ENCODE data around the gene KIF5B.

DNA sequence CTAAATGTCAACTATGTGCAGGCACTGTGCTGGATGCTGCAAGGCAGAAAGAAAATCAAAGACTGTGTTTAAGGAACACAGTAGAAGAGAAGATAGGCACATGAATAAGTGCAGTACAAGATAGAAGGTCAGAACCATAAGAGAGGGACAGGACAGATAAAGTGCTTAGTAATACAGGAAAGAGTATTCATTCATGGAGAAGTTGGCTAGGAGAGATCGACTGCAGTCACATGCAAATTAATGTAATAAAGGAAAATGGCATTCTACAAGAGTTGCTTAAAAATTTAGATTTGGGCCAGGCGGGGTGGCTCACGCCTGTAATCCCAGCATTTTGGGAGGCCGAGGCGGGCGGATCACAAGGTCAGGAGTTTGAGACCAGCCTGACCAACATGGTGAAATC is 24.8 kb downstream of the KIF5B start:
- TF ChIP-seq, protein P1, sequence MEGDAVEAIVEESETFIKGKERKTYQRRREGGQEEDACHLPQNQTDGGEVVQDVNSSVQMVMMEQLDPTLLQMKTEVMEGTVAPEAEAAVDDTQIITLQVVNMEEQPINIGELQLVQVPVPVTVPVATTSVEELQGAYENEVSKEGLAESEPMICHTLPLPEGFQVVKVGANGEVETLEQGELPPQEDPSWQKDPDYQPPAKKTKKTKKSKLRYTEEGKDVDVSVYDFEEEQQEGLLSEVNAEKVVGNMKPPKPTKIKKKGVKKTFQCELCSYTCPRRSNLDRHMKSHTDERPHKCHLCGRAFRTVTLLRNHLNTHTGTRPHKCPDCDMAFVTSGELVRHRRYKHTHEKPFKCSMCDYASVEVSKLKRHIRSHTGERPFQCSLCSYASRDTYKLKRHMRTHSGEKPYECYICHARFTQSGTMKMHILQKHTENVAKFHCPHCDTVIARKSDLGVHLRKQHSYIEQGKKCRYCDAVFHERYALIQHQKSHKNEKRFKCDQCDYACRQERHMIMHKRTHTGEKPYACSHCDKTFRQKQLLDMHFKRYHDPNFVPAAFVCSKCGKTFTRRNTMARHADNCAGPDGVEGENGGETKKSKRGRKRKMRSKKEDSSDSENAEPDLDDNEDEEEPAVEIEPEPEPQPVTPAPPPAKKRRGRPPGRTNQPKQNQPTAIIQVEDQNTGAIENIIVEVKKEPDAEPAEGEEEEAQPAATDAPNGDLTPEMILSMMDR (IDR thresholded peaks at IDR 0.05) = no peak
- TF ChIP-seq POLR2A (IDR thresholded peaks at IDR 0.05) = no peak

Measured in testis (tissue), 2 donors.